HT-29 (cell line): ENCODE data around the gene IGFBP5. TPM values are rescaled to one million over a fixed set of nuclear protein-coding genes. Genes with fewer than 3 reads are reported as not detected.
A peak's percentile ranks its signal among the peaks of the same experiment; 100 is the strongest.

Experiments used
- DNase-seq: peaks from one replicate; pipeline ENCODE4 v3.0.0-alpha.2; 2015; ENCODE audit warnings: low spot score
- total RNA-seq: library from RNA; depleted of rRNA; stranded (reverse); fragments of >200 nt; shearing (Covaris generic); gene quantifications from 2 replicates; pipeline ENCODE4 v1.2.3, GENCODE V29; 2014

Gene IGFBP5
- total RNA-seq, 1 experiment from 2014 or later = not detected

- DNase-seq = no peak
Measured at GRCh38 chr2:216714376-216714775, 19.0 kb upstream of the IGFBP5 start.

GRCh38 chr2:216713691-216714336, 18.5 kb upstream of the IGFBP5 start:
- DNase-seq = no peak

GRCh38 chr2:216711348-216711747, 16.0 kb upstream of the IGFBP5 start:
- DNase-seq = no peak

GRCh38 chr2:216710551-216711301, 15.4 kb upstream of the IGFBP5 start:
- no peak for DNase-seq

GRCh38 chr2:216702756-216703155, 7.4 kb upstream of the IGFBP5 start:
- no peak for DNase-seq

- DNase-seq = no peak
Measured at GRCh38 chr2:216701544-216701943, 6.2 kb upstream of the IGFBP5 start.

- DNase-seq = no peak
Measured at GRCh38 chr2:216700781-216701180, 5.4 kb upstream of the IGFBP5 start.

GRCh38 chr2:216700088-216700567, 4.8 kb upstream of the IGFBP5 start:
- DNase-seq = no peak

GRCh38 chr2:216698895-216699294, 3.5 kb upstream of the IGFBP5 start:
- peak; percentile 44 for DNase-seq

- DNase-seq = no peak
Measured at GRCh38 chr2:216698293-216698692, 2.9 kb upstream of the IGFBP5 start.

GRCh38 chr2:216696751-216697560, 1.6 kb upstream of the IGFBP5 start:
- DNase-seq = peak; percentile 41

GRCh38 chr2:216696321-216696720, 972 bp upstream of the IGFBP5 start:
- no peak for DNase-seq

- DNase-seq = no peak
Measured at GRCh38 chr2:216694826-216695217, 527 bp downstream of the IGFBP5 start.

- no peak for DNase-seq
Measured at GRCh38 chr2:216694082-216694825, 1.1 kb downstream of the IGFBP5 start.

GRCh38 chr2:216693414-216694080, 1.8 kb downstream of the IGFBP5 start:
- DNase-seq = no peak

- DNase-seq = no peak
Measured at GRCh38 chr2:216692636-216693413, 2.5 kb downstream of the IGFBP5 start.

- peak; percentile 48 for DNase-seq
Measured at GRCh38 chr2:216690853-216691741, 4.3 kb downstream of the IGFBP5 start.

- no peak for DNase-seq
Measured at GRCh38 chr2:216690456-216690852, 4.9 kb downstream of the IGFBP5 start.

- DNase-seq = no peak
Measured at GRCh38 chr2:216689397-216689796, 6.0 kb downstream of the IGFBP5 start.
